ENCODE measurements around the gene IZUMO1R. TPM values are rescaled to one million over a fixed set of nuclear protein-coding genes. Genes with fewer than 3 reads are reported as not detected.
A peak's percentile ranks its signal among the peaks of the same experiment; 100 is the strongest.
"Not testable (repeated sequence)": the region's sequence is repeated elsewhere in the genome, so short reads cannot be mapped to it uniquely, and the experiment has no call there.

IZUMO1R gene
- total RNA-seq: not detected
- polyA plus RNA-seq (ENCODE audit: insufficient read depth in 1 of 8, insufficient read length in 8 of 8, low replicate concordance in 1 of 8): not detected
- long read RNA-seq, donor 1: 0 reads
- long read RNA-seq, donor 2: 0 reads
- long read RNA-seq, donor 3: 0 reads
- long read RNA-seq, donor 4: 0 reads
- long read RNA-seq, donor 5: 0 reads
- long read RNA-seq, donor 6: 0 reads
- long read RNA-seq, donor 7: 0 reads
- long read RNA-seq, donor 8: 0 reads
- long read RNA-seq, donor 9: 0 reads
- long read RNA-seq, donor 10: 0 reads
- long read RNA-seq, donor 11: 0 reads

- peak; percentile 94 for DNase-seq
- no peaks in the 10 kb centered on the region for H3K9me3 ChIP-seq (replicated peaks; ENCODE audit: control insufficient read depth, low read depth, low read length)
- peaks cover 22% of the 10 kb centered on the region for H3K4me1 ChIP-seq (ENCODE audit: control insufficient read depth, insufficient read depth, low read length)
- no peak within 1 kb of the TSS for H3K4me3 ChIP-seq (ENCODE audit: low read length)
- no peaks in the 10 kb centered on the region for H3K27me3 ChIP-seq (ENCODE audit: control insufficient read depth, insufficient read depth, low read length)
- H3K27ac ChIP-seq (ENCODE audit: low read length): peak within 1 kb of the TSS; percentile 93
- H3K36me3 ChIP-seq (ENCODE audit: control insufficient read depth, insufficient read depth, low read length): no peaks in the 10 kb centered on the region
- WGBS (ENCODE audit: insufficient coverage): 0% methylated on average over 1 of the region's 13 CpGs
Observed at GRCh38 chr11:94303966-94304958, at the start of gene IZUMO1R. TSS of gene IZUMO1R (plus strand) at chr11:94304580. CDS start at chr11:94305637, 1,057 bp downstream.

DNA sequence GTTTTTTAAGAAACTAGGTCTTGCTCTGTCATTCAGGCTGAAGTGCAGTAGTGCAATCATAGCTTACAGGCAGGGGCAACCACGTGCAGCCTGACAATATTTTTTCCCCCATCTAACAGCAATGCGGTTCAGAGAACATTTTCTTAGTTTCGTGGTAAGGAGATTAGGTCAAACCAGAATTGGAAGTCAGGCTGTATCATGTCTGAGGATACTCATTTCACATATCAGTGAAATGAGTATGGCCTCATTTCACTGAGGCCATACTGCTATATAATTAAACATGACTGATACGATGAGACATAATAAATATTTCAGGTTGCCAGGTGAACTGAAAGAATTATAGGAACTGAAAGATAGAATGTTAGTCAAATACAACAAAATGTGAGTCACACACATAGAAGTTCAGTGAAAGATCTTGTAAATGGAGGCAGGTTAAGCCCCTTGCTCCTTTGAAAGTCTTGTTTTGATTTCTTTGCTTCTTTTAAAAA, 32.5 kb upstream of the IZUMO1R start:
- Histone ChIP-seq H3K9me3 (replicated peaks; ENCODE audit: control insufficient read depth, low read depth, low read length) (no peaks in the 10 kb centered on the region), H3K4me3 (ENCODE audit: low read length) (no peak overlapping the region), H3K27me3 (ENCODE audit: control insufficient read depth, insufficient read depth, low read length) (no peaks in the 10 kb centered on the region), H3K4me1 (ENCODE audit: control insufficient read depth, insufficient read depth, low read length) (no peaks in the 10 kb centered on the region), H3K27ac (ENCODE audit: low read length) (no peak overlapping the region), H3K36me3 (ENCODE audit: control insufficient read depth, insufficient read depth, low read length) (no peaks in the 10 kb centered on the region)
- no peak for DNase-seq
- WGBS (ENCODE audit: insufficient coverage): no CpG with 5 or more reads among the region's 4 CpGs

GRCh38 chr11:94272738-94273313, 31.6 kb upstream of the IZUMO1R start:
- WGBS (ENCODE audit: insufficient coverage): 75% methylated on average over 2 of the region's 6 CpGs
- no peak for DNase-seq
- H3K4me3 ChIP-seq (ENCODE audit: low read length): no peak overlapping the region
- no peaks in the 10 kb centered on the region for H3K27me3 ChIP-seq (ENCODE audit: control insufficient read depth, insufficient read depth, low read length)
- no peaks in the 10 kb centered on the region for H3K9me3 ChIP-seq (replicated peaks; ENCODE audit: control insufficient read depth, low read depth, low read length)
- H3K4me1 ChIP-seq (ENCODE audit: control insufficient read depth, insufficient read depth, low read length): no peaks in the 10 kb centered on the region
- no peak overlapping the region for H3K27ac ChIP-seq (ENCODE audit: low read length)
- no peaks in the 10 kb centered on the region for H3K36me3 ChIP-seq (ENCODE audit: control insufficient read depth, insufficient read depth, low read length)

GRCh38 chr11:94275961-94276360, 28.4 kb upstream of the IZUMO1R start:
- H3K36me3 ChIP-seq (ENCODE audit: control insufficient read depth, insufficient read depth, low read length): no peaks in the 10 kb centered on the region
- no peaks in the 10 kb centered on the region for H3K4me1 ChIP-seq (ENCODE audit: control insufficient read depth, insufficient read depth, low read length)
- H3K9me3 ChIP-seq (replicated peaks; ENCODE audit: control insufficient read depth, low read depth, low read length): no peaks in the 10 kb centered on the region
- DNase-seq: no peak
- 91% methylated on average over 3 of the region's 3 CpGs for WGBS (ENCODE audit: insufficient coverage)
- H3K27ac ChIP-seq (ENCODE audit: low read length): no peak overlapping the region
- H3K27me3 ChIP-seq (ENCODE audit: control insufficient read depth, insufficient read depth, low read length): no peaks in the 10 kb centered on the region
- no peak overlapping the region for H3K4me3 ChIP-seq (ENCODE audit: low read length)

- WGBS (ENCODE audit: insufficient coverage): 88% methylated on average over 3 of the region's 5 CpGs
- Histone ChIP-seq H3K9me3 (replicated peaks; ENCODE audit: control insufficient read depth, low read depth, low read length) (no peaks in the 10 kb centered on the region), H3K27me3 (ENCODE audit: control insufficient read depth, insufficient read depth, low read length) (no peaks in the 10 kb centered on the region), H3K4me3 (ENCODE audit: low read length) (no peak overlapping the region), H3K36me3 (ENCODE audit: control insufficient read depth, insufficient read depth, low read length) (no peaks in the 10 kb centered on the region), H3K4me1 (ENCODE audit: control insufficient read depth, insufficient read depth, low read length) (no peaks in the 10 kb centered on the region), H3K27ac (ENCODE audit: low read length) (no peak overlapping the region)
- no peak for DNase-seq
Observed at GRCh38 chr11:94276943-94277342, 27.4 kb upstream of the IZUMO1R start.

DNA sequence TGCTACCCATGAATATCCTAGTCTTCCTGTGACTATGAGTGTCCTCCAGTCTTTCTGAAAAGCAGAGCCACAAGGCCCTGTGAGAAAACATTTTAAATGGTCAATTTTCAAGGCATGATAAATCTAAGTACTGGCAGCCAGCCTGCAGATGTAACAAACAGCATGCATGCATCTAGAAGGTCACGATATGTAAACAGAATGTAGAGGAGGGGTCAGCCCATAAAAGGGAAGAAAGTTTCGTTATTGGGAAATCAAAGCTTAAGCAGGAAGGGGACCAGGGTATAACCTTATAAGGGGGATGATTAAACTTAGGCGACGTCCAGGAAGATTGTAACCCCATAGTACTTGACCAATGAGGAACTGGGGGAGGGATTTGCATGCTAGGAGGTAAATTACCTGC, 26.2 kb upstream of the IZUMO1R start:
- H3K9me3 ChIP-seq (replicated peaks; ENCODE audit: control insufficient read depth, low read depth, low read length); H3K4me3 ChIP-seq (ENCODE audit: low read length); H3K4me1 ChIP-seq (ENCODE audit: control insufficient read depth, insufficient read depth, low read length); DNase-seq; H3K27me3 ChIP-seq (ENCODE audit: control insufficient read depth, insufficient read depth, low read length); H3K27ac ChIP-seq (ENCODE audit: low read length); H3K36me3 ChIP-seq (ENCODE audit: control insufficient read depth, insufficient read depth, low read length): not testable (repeated sequence)
- WGBS (ENCODE audit: insufficient coverage): 54% methylated on average over 4 of the region's 4 CpGs

DNA sequence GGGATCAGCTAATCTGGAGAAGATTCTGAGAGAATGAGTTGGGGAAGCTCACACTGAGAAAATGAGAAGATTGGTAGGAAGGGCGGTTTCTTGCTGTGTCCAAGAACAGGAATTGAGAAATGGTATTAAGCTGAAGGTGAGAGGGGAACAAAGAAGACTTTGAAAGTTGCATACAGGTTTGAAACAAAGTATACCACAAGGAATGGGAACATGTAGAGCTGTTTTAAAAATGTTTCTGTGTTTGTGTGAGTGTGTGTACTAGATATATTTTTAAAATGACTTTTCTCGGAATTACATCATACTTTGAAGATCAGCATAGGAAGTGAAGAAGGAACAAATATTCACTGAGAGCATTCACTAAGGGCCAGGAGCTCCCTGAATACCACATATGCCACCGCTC, 24.4 kb upstream of the IZUMO1R start:
- DNase-seq: no peak
- Histone ChIP-seq H3K27me3 (ENCODE audit: control insufficient read depth, insufficient read depth, low read length) (no peaks in the 10 kb centered on the region), H3K27ac (ENCODE audit: low read length) (no peak overlapping the region), H3K4me1 (ENCODE audit: control insufficient read depth, insufficient read depth, low read length) (no peaks in the 10 kb centered on the region), H3K4me3 (ENCODE audit: low read length) (no peak overlapping the region), H3K9me3 (replicated peaks; ENCODE audit: control insufficient read depth, low read depth, low read length) (no peaks in the 10 kb centered on the region), H3K36me3 (ENCODE audit: control insufficient read depth, insufficient read depth, low read length) (no peaks in the 10 kb centered on the region)
- WGBS (ENCODE audit: insufficient coverage): 67% methylated on average over 1 of the region's 3 CpGs

DNA sequence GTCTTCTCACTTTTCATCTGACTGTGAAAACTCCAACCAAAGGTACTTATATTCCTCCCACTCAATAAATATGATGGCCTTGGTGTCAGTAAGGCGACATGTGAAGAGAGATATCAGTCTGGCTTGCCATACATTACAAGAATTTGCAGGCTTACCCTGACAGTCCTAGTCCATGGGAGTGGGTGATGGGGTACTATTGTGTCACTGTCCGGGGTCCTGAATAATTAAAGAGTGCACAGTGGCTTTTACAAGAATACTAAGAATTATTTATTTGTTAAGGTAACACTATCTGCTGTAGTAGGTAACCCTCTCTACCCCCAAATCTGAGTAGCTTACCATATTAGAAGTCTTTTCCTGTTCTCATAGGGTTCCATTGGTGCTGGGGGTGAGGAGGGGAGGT, 23.1 kb upstream of the IZUMO1R start:
- Histone ChIP-seq H3K9me3 (replicated peaks; ENCODE audit: control insufficient read depth, low read depth, low read length) (no peaks in the 10 kb centered on the region), H3K27ac (ENCODE audit: low read length) (no peak overlapping the region), H3K4me1 (ENCODE audit: control insufficient read depth, insufficient read depth, low read length) (no peaks in the 10 kb centered on the region), H3K27me3 (ENCODE audit: control insufficient read depth, insufficient read depth, low read length) (no peaks in the 10 kb centered on the region), H3K36me3 (ENCODE audit: control insufficient read depth, insufficient read depth, low read length) (no peaks in the 10 kb centered on the region), H3K4me3 (ENCODE audit: low read length) (no peak overlapping the region)
- WGBS (ENCODE audit: insufficient coverage): 100% methylated on average over 1 of the region's 2 CpGs
- DNase-seq: no peak

DNA sequence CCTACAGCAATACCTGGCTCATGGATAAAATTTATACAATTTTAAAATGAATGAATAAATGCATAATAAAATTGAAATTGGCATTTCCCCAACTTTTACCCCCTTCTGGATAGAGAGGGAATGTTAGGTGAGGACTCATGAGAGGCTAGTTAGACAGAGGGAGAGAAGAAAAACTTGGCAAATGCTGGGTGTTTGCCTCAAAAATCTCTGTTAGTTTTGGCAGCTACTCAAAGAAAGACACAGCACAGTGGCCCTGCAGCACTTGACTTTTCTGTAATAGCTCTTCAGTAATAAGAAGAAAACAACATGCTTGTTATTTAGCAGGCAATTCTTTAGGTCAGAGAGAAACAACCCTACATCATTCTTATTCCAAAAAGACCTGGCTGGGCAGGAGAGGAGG, 20.7 kb upstream of the IZUMO1R start:
- peak; percentile 23 for DNase-seq
- H3K36me3 ChIP-seq (ENCODE audit: control insufficient read depth, insufficient read depth, low read length): no peaks in the 10 kb centered on the region
- H3K9me3 ChIP-seq (replicated peaks; ENCODE audit: control insufficient read depth, low read depth, low read length): no peaks in the 10 kb centered on the region
- no peak overlapping the region for H3K4me3 ChIP-seq (ENCODE audit: low read length)
- H3K4me1 ChIP-seq (ENCODE audit: control insufficient read depth, insufficient read depth, low read length): no peaks in the 10 kb centered on the region
- H3K27me3 ChIP-seq (ENCODE audit: control insufficient read depth, insufficient read depth, low read length): no peaks in the 10 kb centered on the region
- H3K27ac ChIP-seq (ENCODE audit: low read length): no peak overlapping the region

DNA sequence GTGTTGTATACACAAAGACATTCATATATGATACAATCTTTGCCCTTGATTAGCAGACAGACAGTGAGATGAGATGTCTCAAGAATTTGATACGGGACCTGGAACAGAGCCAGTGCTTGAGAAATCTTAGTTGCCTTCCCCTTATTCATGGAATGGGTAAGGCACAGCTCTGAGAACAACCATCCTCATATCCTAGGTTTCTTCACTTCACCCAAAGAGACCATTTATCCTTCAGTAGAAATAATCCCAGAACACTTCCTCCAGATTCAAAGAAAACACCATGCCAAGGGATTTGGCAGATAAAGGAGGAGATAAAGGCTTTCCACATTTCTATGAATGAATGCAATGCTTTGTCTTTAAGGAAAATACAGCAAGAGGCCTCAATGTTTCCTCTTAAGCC, 8.8 kb upstream of the IZUMO1R start:
- Histone ChIP-seq H3K4me1 (ENCODE audit: control insufficient read depth, insufficient read depth, low read length) (no peaks in the 10 kb centered on the region), H3K9me3 (replicated peaks; ENCODE audit: control insufficient read depth, low read depth, low read length) (no peaks in the 10 kb centered on the region), H3K27ac (ENCODE audit: low read length) (no peak overlapping the region), H3K27me3 (ENCODE audit: control insufficient read depth, insufficient read depth, low read length) (no peaks in the 10 kb centered on the region), H3K4me3 (ENCODE audit: low read length) (no peak overlapping the region), H3K36me3 (ENCODE audit: control insufficient read depth, insufficient read depth, low read length) (no peaks in the 10 kb centered on the region)
- no peak for DNase-seq
- whole genome bisulfite sequencing (ENCODE audit: insufficient coverage): no CpG with 5 or more reads among the region's 1 CpG
